ENCODE measurements around the gene PDK3. TPM values are rescaled to one million over a fixed set of nuclear protein-coding genes. Genes with fewer than 3 reads are reported as not detected.

The PDK3 gene
- polyA plus RNA-seq, 1 of the 3 experiments (the other 2 are of a cell fraction) = 2.5 TPM

- H3K36me3 ChIP-seq (replicated peaks in 1 of 2; ENCODE audit: control insufficient read depth in 1 of 2, insufficient read depth in 2 of 2, low read length in 1 of 2) = no peaks in the 10 kb centered on the region
- H4K20me1 ChIP-seq (ENCODE audit: insufficient read depth) = no peaks in the 10 kb centered on the region
- TF ChIP-seq GABPA (IDR thresholded peaks at IDR 0.05; ENCODE audit: low read depth) = no peak
- no peak for TF ChIP-seq RAD21 (IDR thresholded peaks at IDR 0.05; ENCODE audit: low read length)
- TF ChIP-seq EZH2phosphoT487 (IDR thresholded peaks at IDR 0.05; ENCODE audit: borderline replicate concordance, low read depth) = no peak
- TF ChIP-seq JUND (IDR thresholded peaks at IDR 0.05) = no peak
- TF ChIP-seq TCF12 (IDR thresholded peaks at IDR 0.05) = no peak
- no peak for TF ChIP-seq TAF1 (IDR thresholded peaks at IDR 0.05; ENCODE audit: borderline replicate concordance, low read depth, low read length)
- no peak for TF ChIP-seq FOSL2 (IDR thresholded peaks at IDR 0.05; ENCODE audit: borderline replicate concordance, low read depth)
- no peak for TF ChIP-seq USF1 (IDR thresholded peaks at IDR 0.05; ENCODE audit: borderline replicate concordance, low read depth)
- TF ChIP-seq CHD2 (IDR thresholded peaks at IDR 0.05; ENCODE audit: low read length, partially characterized antibody) = no peak
- TF ChIP-seq NFIC (IDR thresholded peaks at IDR 0.05; ENCODE audit: borderline replicate concordance) = no peak
- TF ChIP-seq MXI1 (IDR thresholded peaks at IDR 0.05; ENCODE audit: low read depth, low read length) = no peak
- TF ChIP-seq RFX5 (IDR thresholded peaks at IDR 0.05; ENCODE audit: low read length) = no peak
- CTCF ChIA-PET = interaction anchor here (0.7 kb wide), 1 partner anchor 34 kb away, joined by 3 read pairs; no protein-coding TSS in a partner anchor
- no peaks in the 10 kb centered on the region for H3K9me2 ChIP-seq
- POLR2A ChIA-PET = no interaction called here
- DNase-seq = no peak
- H3K27me3 ChIP-seq (ENCODE audit: insufficient read depth) = no peaks in the 10 kb centered on the region; the same call in 1 of the 2 replicates
- H3K27ac ChIP-seq (ENCODE audit: low read depth in 2 of 2, low read length in 1 of 2) = no peak overlapping the region
- H3K9ac ChIP-seq = no peak overlapping the region
- H3F3A ChIP-seq (replicated peaks; ENCODE audit: insufficient read depth) = no peaks in the 10 kb centered on the region
- no peaks in the 10 kb centered on the region for H3K79me2 ChIP-seq (ENCODE audit: insufficient read depth)
- WGBS (ENCODE audit: low lambda C conversion rate) = 39% methylated on average over 3 of the region's 3 CpGs
- no peaks in the 10 kb centered on the region for H3K9me3 ChIP-seq
- H3K4me3 ChIP-seq (ENCODE audit: low read depth in 2 of 2, low read length in 1 of 2) = no peak overlapping the region
- peaks cover 0 to 5% of the 10 kb centered on the region in 2 experiments; a peak in 2 of 4 replicates for H3K4me1 ChIP-seq (ENCODE audit: control insufficient read depth in 1 of 2, insufficient read depth in 2 of 2, low read depth in 1 of 2, low read length in 1 of 2)
- no peak overlapping the region for H3K4me2 ChIP-seq
- H2AFZ ChIP-seq (ENCODE audit: low read depth) = no peak overlapping the region
Measured at GRCh38 chrX:24463077-24463476, 2.0 kb upstream of the PDK3 start.

- Histone ChIP-seq H3K27ac (ENCODE audit: low read depth in 2 of 2, low read length in 1 of 2) (peak overlapping the region in 1 of 2 experiments; percentile 68; a peak in 1 of 4 replicates), H3K36me3 (replicated peaks in 1 of 2; ENCODE audit: control insufficient read depth in 1 of 2, insufficient read depth in 2 of 2, low read length in 1 of 2) (no peaks in the 10 kb centered on the region), H3K27me3 (ENCODE audit: insufficient read depth) (no peaks in the 10 kb centered on the region; the same call in 1 of the 2 replicates), H3K9me2 (no peaks in the 10 kb centered on the region), H3K4me1 (ENCODE audit: control insufficient read depth in 1 of 2, insufficient read depth in 2 of 2, low read depth in 1 of 2, low read length in 1 of 2) (peaks cover 0 to 5% of the 10 kb centered on the region in 2 experiments; a peak in 2 of 4 replicates), H3F3A (replicated peaks; ENCODE audit: insufficient read depth) (no peaks in the 10 kb centered on the region), H2AFZ (ENCODE audit: low read depth) (0 out of 2 replicates have a peak overlapping the region, but pooled peaks have one; percentile 43), H3K9ac (peak overlapping the region; percentile 16; the same call in 1 of the 2 replicates), H3K4me3 (ENCODE audit: low read depth in 2 of 2, low read length in 1 of 2) (peak overlapping the region; percentile 62 to 71), H3K9me3 (no peaks in the 10 kb centered on the region), H3K79me2 (ENCODE audit: insufficient read depth) (no peaks in the 10 kb centered on the region), H4K20me1 (ENCODE audit: insufficient read depth) (no peaks in the 10 kb centered on the region), H3K4me2 (peak overlapping the region; percentile 81)
- ChIA-PET CTCF (interaction anchor here (0.7 kb wide), 1 partner anchor 93 kb away, joined by 3 read pairs; no protein-coding TSS in a partner anchor), POLR2A (no interaction called here)
- 12% methylated on average over 5 of the region's 5 CpGs for WGBS (ENCODE audit: low lambda C conversion rate)
- TF ChIP-seq NRF1 (IDR thresholded peaks at IDR 0.05; ENCODE audit: low read depth, low read length) (no peak), POLR2AphosphoS5 (IDR thresholded peaks at IDR 0.05; ENCODE audit: low read depth, low read length) (no peak)
- peak; percentile 11 for DNase-seq
Measured at GRCh38 chrX:24464498-24464835, 619 bp upstream of the PDK3 start.

Measured in SK-N-SH (cell line).